DOHH2 (cell line): Measurements from ENCODE around the gene TMCC1.

ENCODE experiments used
- EZH2phosphoT487 ChIP-seq: fragments of 200-600 bp; sonication (generic); IDR thresholded peaks from 2 replicates; pipeline ENCODE4 v1.6.1; 2017; ENCODE audit warnings: borderline replicate concordance, mild to moderate bottlenecking, antibody characterized with exemption, low read length, moderate library complexity, mixed read lengths
- TF ChIP-seq, protein P1 (sequence below): fragments of 200-600 bp; sonication (generic); IDR thresholded peaks from one replicate; pipeline ENCODE4 v1.5.1; 2014; ENCODE audit warnings: antibody characterized with exemption, mild to moderate bottlenecking, low read depth, low read length; ENCODE audit not compliant: poor library complexity, severe bottlenecking

DNA sequence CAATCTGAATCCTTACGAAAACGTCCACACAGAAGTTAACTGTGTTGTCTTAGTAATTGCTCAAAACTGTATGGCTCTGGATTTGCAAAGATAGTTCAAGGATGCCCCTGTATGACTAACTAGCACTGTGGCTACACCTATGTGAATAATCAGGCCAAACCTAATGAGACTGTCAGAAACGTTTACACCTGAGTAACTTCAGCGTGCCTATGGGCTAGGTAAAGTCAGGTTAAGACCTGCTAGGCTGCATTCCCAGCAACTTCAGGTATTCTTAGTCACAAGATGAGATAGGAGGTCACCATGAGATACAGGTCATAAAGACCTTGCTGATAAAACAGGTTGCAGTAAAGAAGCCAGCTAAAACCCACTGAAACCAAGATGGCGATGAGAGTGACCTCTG lies 199.3 kb downstream of the TMCC1 start:
- TF ChIP-seq EZH2phosphoT487: no peak
- TF ChIP-seq, protein P1, sequence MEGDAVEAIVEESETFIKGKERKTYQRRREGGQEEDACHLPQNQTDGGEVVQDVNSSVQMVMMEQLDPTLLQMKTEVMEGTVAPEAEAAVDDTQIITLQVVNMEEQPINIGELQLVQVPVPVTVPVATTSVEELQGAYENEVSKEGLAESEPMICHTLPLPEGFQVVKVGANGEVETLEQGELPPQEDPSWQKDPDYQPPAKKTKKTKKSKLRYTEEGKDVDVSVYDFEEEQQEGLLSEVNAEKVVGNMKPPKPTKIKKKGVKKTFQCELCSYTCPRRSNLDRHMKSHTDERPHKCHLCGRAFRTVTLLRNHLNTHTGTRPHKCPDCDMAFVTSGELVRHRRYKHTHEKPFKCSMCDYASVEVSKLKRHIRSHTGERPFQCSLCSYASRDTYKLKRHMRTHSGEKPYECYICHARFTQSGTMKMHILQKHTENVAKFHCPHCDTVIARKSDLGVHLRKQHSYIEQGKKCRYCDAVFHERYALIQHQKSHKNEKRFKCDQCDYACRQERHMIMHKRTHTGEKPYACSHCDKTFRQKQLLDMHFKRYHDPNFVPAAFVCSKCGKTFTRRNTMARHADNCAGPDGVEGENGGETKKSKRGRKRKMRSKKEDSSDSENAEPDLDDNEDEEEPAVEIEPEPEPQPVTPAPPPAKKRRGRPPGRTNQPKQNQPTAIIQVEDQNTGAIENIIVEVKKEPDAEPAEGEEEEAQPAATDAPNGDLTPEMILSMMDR: no peak
